NCI-H128 (cell line): ENCODE data around the gene ACTR3C.
"Not testable (repeated sequence)": the region's sequence is repeated elsewhere in the genome, so short reads cannot be mapped to it uniquely, and the experiment has no call there.

ENCODE experiments used
- DNase-seq: peaks from one replicate; lab custom pipeline; 2025; ENCODE audit not compliant: unreplicated experiment; lab: John Stamatoyannopoulos, UW

ACTR3C gene

GRCh38 chr7:150336746-150337145 is 13.4 kb upstream of the ACTR3C start:
- no peak for DNase-seq

GRCh38 chr7:150335774-150336112 is 12.4 kb upstream of the ACTR3C start:
- no peak for DNase-seq

DNA sequence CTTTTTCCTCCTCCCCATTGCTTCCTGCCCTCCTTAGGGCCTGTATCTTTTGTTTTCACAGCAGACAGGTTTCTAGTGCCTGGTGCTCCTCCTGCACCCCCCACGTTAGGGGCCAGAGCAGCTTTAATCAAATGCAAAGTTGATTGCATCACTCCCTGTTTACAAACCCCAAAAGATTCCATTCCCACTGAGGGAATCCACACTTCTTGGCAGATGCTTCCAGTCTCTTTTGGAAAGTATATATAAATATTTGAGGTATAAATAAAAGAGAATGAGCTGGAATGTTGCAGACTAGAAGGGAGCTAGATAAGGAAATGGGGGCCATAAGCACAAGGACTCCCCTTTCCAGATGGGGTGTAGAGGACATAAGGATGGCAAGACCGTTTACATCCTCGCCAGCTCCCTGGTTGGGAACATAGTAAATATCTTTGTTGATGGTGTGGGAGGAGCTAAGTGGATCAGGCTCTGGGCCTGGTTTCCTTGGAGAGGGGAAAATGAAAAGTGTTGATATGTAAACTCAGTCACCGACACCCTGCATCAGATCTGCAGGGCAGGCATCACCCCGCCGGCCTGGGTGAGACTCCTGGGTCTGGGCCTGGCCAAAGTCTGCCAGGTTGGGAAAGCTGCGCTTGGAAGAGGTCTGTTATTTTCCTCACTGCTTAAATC is 11.9 kb upstream of the ACTR3C start:
- no peak for DNase-seq

DNA sequence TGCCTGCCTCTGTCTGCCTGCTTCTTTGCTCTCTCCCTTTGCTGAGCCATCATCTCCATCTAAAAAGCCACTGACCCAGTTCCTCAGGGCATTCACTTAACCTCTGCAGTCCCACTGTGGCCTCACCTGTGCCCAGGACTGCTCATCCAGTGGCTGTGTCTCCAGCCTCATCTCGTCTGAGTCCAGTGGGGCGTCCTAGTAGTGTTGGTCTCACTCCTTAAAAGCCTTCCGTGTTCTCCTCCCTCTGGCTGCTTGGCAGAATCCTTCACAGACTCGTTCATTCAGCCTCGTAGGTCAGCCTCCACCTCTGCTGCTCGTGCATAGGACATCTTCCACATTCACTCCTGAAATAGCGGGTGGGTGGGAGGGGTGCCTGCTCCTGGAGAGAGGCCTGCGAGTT is 10.8 kb upstream of the ACTR3C start:
- no peak for DNase-seq

- no peak for DNase-seq
Measured at GRCh38 chr7:150333659-150334058, 10.3 kb upstream of the ACTR3C start.

DNA sequence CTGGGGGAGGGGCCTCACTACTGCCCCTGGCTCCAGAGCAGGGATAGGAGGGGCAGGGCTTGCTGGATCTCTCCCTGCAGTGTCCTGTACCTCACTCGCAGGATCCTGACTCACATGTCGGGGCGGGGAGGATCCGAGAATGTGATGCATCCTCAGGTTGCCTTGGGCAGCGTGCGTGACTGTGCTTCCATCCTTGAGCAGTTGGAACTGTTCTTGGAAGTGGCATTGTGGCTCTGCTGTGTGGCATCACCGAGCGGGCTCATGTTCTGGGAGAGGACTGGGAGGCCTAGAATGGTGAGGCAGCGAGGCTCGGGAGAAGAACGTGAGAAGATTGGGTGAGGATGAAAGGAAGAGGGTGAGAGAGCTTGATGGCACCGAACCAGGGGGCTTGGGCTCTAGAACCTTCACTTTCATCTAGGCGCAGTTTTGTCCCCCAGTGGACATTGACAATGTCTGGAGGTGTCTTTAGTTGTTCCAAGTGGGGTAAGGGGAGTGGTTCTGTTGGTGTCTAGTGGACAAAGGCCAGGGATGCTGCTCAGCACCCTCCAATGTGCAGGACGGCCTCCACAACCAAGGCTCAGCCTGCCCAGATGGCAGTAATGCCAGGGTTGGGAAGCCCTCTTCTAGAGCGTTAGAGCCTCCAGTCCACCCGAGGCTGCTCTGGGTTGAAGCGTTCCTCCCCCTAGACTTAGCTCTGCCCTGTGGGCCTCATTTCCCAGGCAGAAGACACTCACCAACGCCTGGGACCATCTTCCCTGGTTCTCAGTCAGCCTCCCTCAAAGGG is 9.7 kb upstream of the ACTR3C start:
- DNase-seq = no peak

GRCh38 chr7:150330211-150330885 is 7.0 kb upstream of the ACTR3C start:
- DNase-seq = no peak

DNA sequence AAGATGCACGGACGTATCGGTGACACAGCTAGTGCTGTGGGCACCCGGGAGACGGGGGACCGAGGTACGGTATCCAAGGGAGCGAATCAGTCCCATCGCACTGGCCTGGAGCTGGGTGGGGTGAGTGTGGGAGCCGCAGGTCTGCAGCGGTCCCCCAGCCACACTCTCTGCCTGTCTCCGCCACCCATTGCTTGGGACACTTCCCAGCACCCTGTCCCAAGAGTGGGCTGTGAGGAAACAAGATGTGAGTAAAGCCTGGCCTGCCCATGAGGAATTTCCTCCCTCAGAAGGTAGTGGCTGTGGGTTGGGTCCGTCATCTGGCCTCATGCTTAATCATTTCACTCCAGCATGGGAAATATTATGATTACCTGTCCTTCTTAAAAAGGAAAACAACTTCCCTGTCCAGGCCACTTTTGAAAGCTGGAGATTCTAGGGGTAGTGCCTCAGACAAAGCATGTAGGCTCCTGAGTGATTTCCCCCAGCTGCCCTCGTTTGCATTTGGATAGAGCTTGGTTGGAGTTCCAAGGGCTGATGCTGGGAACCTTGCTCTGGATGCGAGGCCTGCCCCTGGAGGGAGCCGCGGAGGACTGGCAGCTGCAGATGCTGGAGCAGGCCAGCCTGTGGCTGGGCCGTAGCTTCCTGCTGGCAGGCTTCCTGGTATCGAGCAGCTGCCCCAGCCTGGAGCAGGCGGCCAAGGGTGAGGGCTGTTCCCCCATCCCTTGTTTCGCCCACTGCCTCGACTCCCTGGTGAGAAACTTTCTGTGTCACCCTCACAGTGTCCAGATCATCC is 6.2 kb upstream of the ACTR3C start:
- DNase-seq = no peak

DNA sequence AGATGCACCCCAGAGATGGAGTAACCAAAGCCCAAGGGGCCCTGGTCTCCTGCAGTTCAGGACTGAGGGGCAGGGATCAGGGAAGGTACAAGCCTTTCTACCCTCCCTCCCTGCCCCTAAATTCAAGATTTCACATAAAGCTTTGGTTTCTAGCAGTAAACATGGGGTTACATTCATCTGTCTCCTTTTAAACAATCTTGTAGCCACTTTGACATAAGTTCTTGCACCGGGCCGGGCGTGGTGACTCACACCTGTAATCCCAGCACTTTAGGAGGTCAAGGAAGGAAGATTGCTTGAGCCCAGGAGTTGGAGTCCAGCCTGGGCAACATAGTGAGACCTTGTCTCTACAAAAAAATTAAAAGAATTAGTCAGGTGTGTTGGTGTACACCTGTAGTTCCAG is 4.0 kb upstream of the ACTR3C start:
- DNase-seq = no peak

GRCh38 chr7:150326657-150327268 is 3.4 kb upstream of the ACTR3C start:
- DNase-seq = no peak

GRCh38 chr7:150325901-150326300 is 2.6 kb upstream of the ACTR3C start:
- DNase-seq = no peak

DNA sequence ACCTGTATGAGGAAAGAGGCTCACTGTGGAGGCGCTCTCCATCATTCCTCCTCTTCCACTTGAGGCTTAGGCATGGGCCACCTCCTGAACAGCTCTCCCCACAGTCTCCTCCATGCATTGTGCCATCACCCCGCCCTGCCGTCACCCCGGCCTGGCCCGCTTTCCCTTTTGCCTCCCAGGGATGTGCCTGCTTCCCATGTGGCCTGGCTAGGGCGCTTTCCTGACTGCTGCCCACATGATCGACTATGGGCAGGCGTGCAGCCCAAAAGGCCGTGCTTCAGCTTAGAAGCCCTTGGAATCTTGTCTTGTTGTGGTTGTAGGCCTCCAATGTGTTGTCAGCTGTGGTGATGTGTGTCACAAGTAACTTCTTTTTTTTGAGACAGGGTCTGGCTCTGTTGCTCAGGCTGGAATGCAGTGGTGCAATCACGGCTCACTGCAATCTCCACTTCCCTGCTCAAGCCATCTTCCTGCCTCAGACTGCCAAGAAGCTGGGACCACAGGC is 1.8 kb upstream of the ACTR3C start:
- no peak for DNase-seq

- DNase-seq = no peak
Measured at GRCh38 chr7:150324373-150324961, 1.1 kb upstream of the ACTR3C start.

GRCh38 chr7:150323682-150324372 is 482 bp upstream of the ACTR3C start:
- no peak for DNase-seq

GRCh38 chr7:150322114-150322832 is 1.1 kb downstream of the ACTR3C start:
- no peak for DNase-seq

DNA sequence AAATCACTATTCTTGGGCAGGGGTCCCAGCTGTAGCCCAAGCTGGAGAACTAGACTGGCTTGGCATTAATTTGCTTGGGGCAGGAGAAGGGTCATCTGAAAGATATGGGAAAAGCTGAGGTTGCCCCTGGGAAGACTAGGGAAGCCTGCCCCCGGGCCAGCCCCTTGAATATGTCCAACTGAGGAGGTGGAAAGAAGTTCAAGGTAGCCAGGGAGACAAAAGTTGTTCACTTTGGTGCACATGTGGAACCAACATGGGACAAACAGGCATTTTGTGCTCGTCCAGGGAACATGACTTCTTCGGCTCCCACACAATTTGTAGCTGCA is 1.6 kb downstream of the ACTR3C start:
- DNase-seq = no peak

DNA sequence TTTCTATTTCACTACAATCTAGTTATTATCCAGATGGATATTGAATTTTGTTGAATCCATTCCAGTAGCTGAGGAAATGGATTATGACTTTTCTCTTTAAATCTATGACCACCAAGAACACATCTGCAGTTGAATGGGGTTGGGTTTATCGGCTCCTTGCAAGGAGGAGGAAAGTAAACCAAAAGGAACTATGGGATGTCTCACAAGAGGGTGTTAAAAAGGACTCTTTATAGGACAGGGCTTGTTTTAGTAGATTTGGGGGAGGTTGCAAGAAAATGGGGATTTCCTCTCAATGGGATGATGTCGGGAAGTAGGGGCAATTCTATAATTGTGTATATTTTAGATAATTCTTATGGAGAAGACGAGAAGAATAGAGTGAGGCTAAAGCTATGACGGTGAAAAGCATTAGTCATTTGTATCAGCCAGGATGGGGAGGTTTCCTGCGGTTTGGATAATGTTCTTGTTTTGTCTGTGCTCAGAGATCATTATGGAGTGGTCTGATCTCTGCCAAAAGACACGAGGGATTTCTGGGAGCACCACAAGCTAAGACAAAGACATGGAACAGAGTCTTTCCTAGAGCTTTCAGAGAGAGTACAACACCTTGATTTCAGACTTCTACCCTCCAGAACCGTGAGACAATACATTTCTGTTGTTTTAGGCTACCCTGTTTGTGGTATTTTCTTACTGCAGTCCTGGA is 5.4 kb downstream of the ACTR3C start:
- no peak for DNase-seq

DNA sequence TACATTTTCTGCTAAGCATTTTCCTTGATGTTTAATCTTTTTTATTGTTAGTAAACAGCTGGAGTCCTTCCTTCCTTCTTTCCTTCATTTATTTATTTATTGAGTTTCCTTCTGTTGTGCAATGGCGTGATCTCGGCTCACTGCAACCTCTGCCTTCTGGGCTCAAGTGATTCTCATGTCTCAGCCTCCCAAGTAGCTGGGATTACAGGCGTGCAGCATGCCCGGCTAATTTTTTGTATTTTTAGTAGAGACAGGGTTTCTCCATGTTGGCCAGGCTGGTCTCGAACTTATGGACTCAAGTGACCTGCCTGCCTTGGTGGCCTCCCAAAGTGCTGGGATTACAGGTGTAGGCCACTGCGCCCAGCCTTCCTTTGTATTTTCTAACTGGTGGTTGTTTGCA is 6.4 kb downstream of the ACTR3C start:
- DNase-seq = not testable (repeated sequence)
